Mesendoderm (in vitro differentiated cells): Measurements from ENCODE around the gene ST8SIA5.

Experiments
- DNase-seq: peaks from one replicate; pipeline ENCODE4 v3.0.0; 2013
- H2AK5ac ChIP-seq: 2 replicates; pipeline ENCODE4 v1.6.1; 2013; ENCODE audit warnings: low read length, inconsistent platforms
- H2BK120ac ChIP-seq: 2 replicates; pipeline ENCODE4 v1.6.1; 2013; ENCODE audit warnings: low read depth, mild to moderate bottlenecking, low read length, moderate library complexity, mixed read lengths
- H2BK15ac ChIP-seq: replicated peaks from 2 replicates; pipeline ENCODE4 v1.6.1; 2013; ENCODE audit warnings: low read depth, mild to moderate bottlenecking, moderate library complexity
- H2BK5ac ChIP-seq: 2 replicates; pipeline ENCODE4 v1.6.1; 2013; ENCODE audit warnings: low read length, inconsistent platforms
- H3K18ac ChIP-seq: 2 replicates; pipeline ENCODE4 v1.6.1; 2013; ENCODE audit warnings: mild to moderate bottlenecking, low read length, mixed read lengths
- H3K23ac ChIP-seq: one replicate; pipeline ENCODE4 v1.6.1; 2013; ENCODE audit warnings: low read length
- H3K27ac ChIP-seq: 2 replicates; pipeline ENCODE4 v1.5.1; 2013; ENCODE audit warnings: low read depth, mild to moderate bottlenecking, inconsistent platforms, low read length, moderate library complexity
- H3K27me3 ChIP-seq: 2 replicates; pipeline ENCODE4 v1.6.1; 2013; ENCODE audit warnings: low read length, control low read depth, mild to moderate bottlenecking, inconsistent platforms; ENCODE audit not compliant: insufficient read depth, poor library complexity
- H3K36me3 ChIP-seq: 2 replicates; pipeline ENCODE4 v1.6.1; 2013; ENCODE audit warnings: low read length, inconsistent platforms; ENCODE audit not compliant: control insufficient read depth, insufficient read depth
- H3K4ac ChIP-seq: one replicate; pipeline ENCODE4 v1.6.1; 2013; ENCODE audit warnings: low read depth, mild to moderate bottlenecking, low read length, moderate library complexity
- H3K4me1 ChIP-seq: 2 replicates; pipeline ENCODE4 v1.6.1; 2013; ENCODE audit warnings: low read depth, low read length, inconsistent platforms; ENCODE audit not compliant: control insufficient read depth
- H3K4me2 ChIP-seq: 2 replicates; pipeline ENCODE4 v1.6.1; 2013; ENCODE audit warnings: low read length
- H3K4me3 ChIP-seq: 2 replicates; pipeline ENCODE4 v1.5.1; 2013; ENCODE audit warnings: mild to moderate bottlenecking, low read length
- H3K56ac ChIP-seq: one replicate; pipeline ENCODE4 v1.6.1; 2013; ENCODE audit warnings: low read length
- H3K79me1 ChIP-seq: 2 replicates; pipeline ENCODE4 v1.6.1; 2013; ENCODE audit warnings: low read length, inconsistent platforms
- H3K79me2 ChIP-seq: 2 replicates; pipeline ENCODE4 v1.6.1; 2013; ENCODE audit warnings: mild to moderate bottlenecking, low read length; ENCODE audit not compliant: control insufficient read depth, insufficient read depth
- H3K9ac ChIP-seq: 2 replicates; pipeline ENCODE4 v1.6.1; 2013; ENCODE audit warnings: low read length, inconsistent platforms
- H4K5ac ChIP-seq: one replicate; pipeline ENCODE4 v1.6.1; 2013; ENCODE audit warnings: low read length
- H4K8ac ChIP-seq: one replicate; pipeline ENCODE4 v1.6.1; 2013; ENCODE audit warnings: low read depth, mild to moderate bottlenecking, control low read depth, low read length, moderate library complexity
- WGBS: extraction: QIAGEN DNeasy Blood & Tissue Kit; methylation state at CpG from one replicate; pipeline ENCODE4 v1.1.7; 2013; ENCODE audit warnings: low lambda C conversion rate, missing lambda C conversion rate; ENCODE audit not compliant: insufficient coverage; ENCODE audit errors: extremely low coverage; 5-methylcytosine and 5-hydroxymethylcytosine counted together

The ST8SIA5 gene

GRCh38 chr18:46675112-46675511, 81.7 kb downstream of the ST8SIA5 start:
- H3K4ac ChIP-seq: no peak overlapping the region
- no peaks in the 10 kb centered on the region for H3K79me1 ChIP-seq
- H2BK15ac ChIP-seq: no peak overlapping the region
- no peak overlapping the region for H4K8ac ChIP-seq
- H3K4me3 ChIP-seq: no peak overlapping the region
- no peak overlapping the region for H3K27ac ChIP-seq
- H4K5ac ChIP-seq: no peak overlapping the region
- no peak overlapping the region for H3K4me2 ChIP-seq
- no peak overlapping the region for H2BK120ac ChIP-seq
- no peak overlapping the region for H3K18ac ChIP-seq
- H2BK5ac ChIP-seq: no peak overlapping the region
- no peaks in the 10 kb centered on the region for H3K4me1 ChIP-seq
- no peak overlapping the region for H2AK5ac ChIP-seq
- DNase-seq: no peak
- no peaks in the 10 kb centered on the region for H3K79me2 ChIP-seq
- H3K23ac ChIP-seq: no peak overlapping the region
- no peaks in the 10 kb centered on the region for H3K27me3 ChIP-seq
- no peak overlapping the region for H3K9ac ChIP-seq
- H3K56ac ChIP-seq: no peak overlapping the region
- no CpG with 5 or more reads among the region's 1 CpG for WGBS
- H3K36me3 ChIP-seq: no peaks in the 10 kb centered on the region

- Histone ChIP-seq H2BK15ac (no peak overlapping the region), H3K27ac (no peak overlapping the region), H2BK120ac (no peak overlapping the region), H3K9ac (no peak overlapping the region), H3K23ac (no peak overlapping the region), H2AK5ac (no peak overlapping the region), H3K4me3 (no peak overlapping the region), H3K79me2 (no peaks in the 10 kb centered on the region), H3K56ac (no peak overlapping the region), H3K18ac (no peak overlapping the region), H3K36me3 (no peaks in the 10 kb centered on the region), H3K4ac (no peak overlapping the region), H3K4me1 (no peaks in the 10 kb centered on the region), H2BK5ac (no peak overlapping the region), H3K79me1 (no peaks in the 10 kb centered on the region), H4K5ac (no peak overlapping the region), H4K8ac (no peak overlapping the region), H3K4me2 (no peak overlapping the region), H3K27me3 (no peaks in the 10 kb centered on the region)
- DNase-seq: peak; percentile 31
- no CpG with 5 or more reads among the region's 6 CpGs for WGBS
Observed at GRCh38 chr18:46672062-46672970, 84.5 kb downstream of the ST8SIA5 start.

DNA sequence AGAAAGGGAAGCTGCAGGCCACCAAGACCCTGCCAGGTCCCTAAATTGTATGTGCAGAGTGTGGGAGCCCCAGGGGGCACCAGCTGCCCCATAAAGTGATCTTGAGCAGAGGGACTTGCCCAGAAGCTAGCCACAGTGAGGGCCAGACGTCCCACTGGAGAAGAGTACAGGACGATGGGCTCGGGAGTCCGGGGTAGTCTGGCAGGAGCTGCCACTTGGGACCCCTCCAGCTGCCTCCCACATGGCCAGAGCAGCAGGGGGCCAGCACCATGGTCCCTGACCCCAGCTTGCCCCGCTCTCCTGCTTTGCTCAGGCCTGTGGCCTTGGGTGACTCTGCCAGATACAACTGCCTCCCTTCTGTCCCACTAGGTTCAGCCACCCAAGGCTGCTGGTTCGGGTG, 88.2 kb downstream of the ST8SIA5 start:
- no peak overlapping the region for H4K8ac ChIP-seq
- DNase-seq: no peak
- H4K5ac ChIP-seq: no peak overlapping the region
- no peaks in the 10 kb centered on the region for H3K79me2 ChIP-seq
- no peak overlapping the region for H2BK15ac ChIP-seq
- no peak overlapping the region for H3K27ac ChIP-seq
- H3K4me2 ChIP-seq: no peak overlapping the region
- H2AK5ac ChIP-seq: no peak overlapping the region
- no peak overlapping the region for H3K18ac ChIP-seq
- no peaks in the 10 kb centered on the region for H3K79me1 ChIP-seq
- no CpG with 5 or more reads among the region's 6 CpGs for WGBS
- no peak overlapping the region for H2BK120ac ChIP-seq
- no peak overlapping the region for H3K4me3 ChIP-seq
- H3K56ac ChIP-seq: no peak overlapping the region
- H3K9ac ChIP-seq: no peak overlapping the region
- H3K23ac ChIP-seq: no peak overlapping the region
- no peaks in the 10 kb centered on the region for H3K4me1 ChIP-seq
- H3K36me3 ChIP-seq: no peaks in the 10 kb centered on the region
- H3K27me3 ChIP-seq: no peaks in the 10 kb centered on the region
- H2BK5ac ChIP-seq: no peak overlapping the region
- H3K4ac ChIP-seq: no peak overlapping the region

DNA sequence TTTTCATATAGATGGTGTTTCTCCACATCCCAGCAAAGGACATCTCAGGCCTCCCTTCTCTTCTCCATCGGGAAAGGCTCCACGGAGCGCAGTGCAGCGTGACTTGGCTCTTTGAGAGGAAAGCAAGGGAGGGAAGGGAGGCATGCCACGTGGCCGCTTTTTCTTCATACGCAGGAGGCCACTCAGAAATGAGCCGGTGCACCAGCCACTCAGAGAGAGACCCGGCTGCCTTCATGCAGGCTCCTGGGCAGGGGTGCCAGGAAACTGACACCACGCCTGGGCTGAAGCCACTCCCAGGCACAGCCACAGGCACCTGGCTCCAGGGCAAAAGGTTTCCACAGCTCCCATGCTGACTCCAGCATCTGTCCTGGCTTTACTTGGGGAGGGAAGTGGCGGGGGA, 88.7 kb downstream of the ST8SIA5 start:
- Histone ChIP-seq H3K27me3 (no peaks in the 10 kb centered on the region), H4K5ac (no peak overlapping the region), H2BK120ac (no peak overlapping the region), H3K36me3 (no peaks in the 10 kb centered on the region), H3K23ac (no peak overlapping the region), H3K9ac (no peak overlapping the region), H2BK15ac (no peak overlapping the region), H2AK5ac (no peak overlapping the region), H3K4me2 (no peak overlapping the region), H3K4me3 (no peak overlapping the region), H4K8ac (no peak overlapping the region), H3K27ac (no peak overlapping the region), H3K4me1 (no peaks in the 10 kb centered on the region), H3K56ac (no peak overlapping the region), H3K4ac (no peak overlapping the region), H3K18ac (no peak overlapping the region), H2BK5ac (no peak overlapping the region), H3K79me2 (no peaks in the 10 kb centered on the region), H3K79me1 (no peaks in the 10 kb centered on the region)
- no peak for DNase-seq
- WGBS: no CpG with 5 or more reads among the region's 11 CpGs

- H3K4ac ChIP-seq: no peak overlapping the region
- H4K5ac ChIP-seq: no peak overlapping the region
- no peak overlapping the region for H3K4me2 ChIP-seq
- H2BK5ac ChIP-seq: no peak overlapping the region
- H3K27me3 ChIP-seq: no peaks in the 10 kb centered on the region
- H3K23ac ChIP-seq: no peak overlapping the region
- H3K27ac ChIP-seq: no peak overlapping the region
- no peak overlapping the region for H3K9ac ChIP-seq
- WGBS: no CpG with 5 or more reads among the region's 1 CpG
- no peak overlapping the region for H3K4me3 ChIP-seq
- no peak for DNase-seq
- H3K4me1 ChIP-seq: no peaks in the 10 kb centered on the region
- no peak overlapping the region for H2AK5ac ChIP-seq
- no peaks in the 10 kb centered on the region for H3K79me1 ChIP-seq
- H2BK120ac ChIP-seq: no peak overlapping the region
- no peak overlapping the region for H3K56ac ChIP-seq
- no peak overlapping the region for H2BK15ac ChIP-seq
- H3K18ac ChIP-seq: no peak overlapping the region
- H3K36me3 ChIP-seq: no peaks in the 10 kb centered on the region
- no peak overlapping the region for H4K8ac ChIP-seq
- no peaks in the 10 kb centered on the region for H3K79me2 ChIP-seq
Observed at GRCh38 chr18:46663539-46663938, 93.3 kb downstream of the ST8SIA5 start.
